ENCODE data around the gene GALNT8. TPM values are rescaled to one million over a fixed set of nuclear protein-coding genes. Genes with fewer than 3 reads are reported as not detected.

The GALNT8 gene
- total RNA-seq, 4 donors from 2014 or later, result 0.07 to 0.26 TPM; not detected in 2

GRCh38 chr12:4736091-4736490, 15.9 kb downstream of the GALNT8 start:
- in situ Hi-C loops (cut with MboI; ENCODE audit: low sequenced_read_pairs in 4 of 4), result no loop called here
- intact Hi-C loops (cut with DNase I; ENCODE audit: low total_unique reads), result no loop called here
- TF ChIP-seq CTCF (IDR thresholded peaks at IDR 0.05 in 4 of 5, conservative IDR thresholded peaks at IDR 0.05 in 1 of 5), result no peak
- TF ChIP-seq POLR2A (IDR thresholded peaks at IDR 0.05), result no peak
- H3K4me3 ChIP-seq, result no peak overlapping the region
- no peak for ATAC-seq
- H3K9me3 ChIP-seq, result no peaks in the 10 kb centered on the region
- DNase-seq, result no peak
- H3K27me3 ChIP-seq, result no peaks in the 10 kb centered on the region
- no peak overlapping the region for H3K27ac ChIP-seq
- no peaks in the 10 kb centered on the region for H3K4me1 ChIP-seq
- no peaks in the 10 kb centered on the region for H3K36me3 ChIP-seq

GRCh38 chr12:4738541-4738940, 18.3 kb downstream of the GALNT8 start:
- Histone ChIP-seq H3K9me3 (no peaks in the 10 kb centered on the region), H3K27ac (no peak overlapping the region), H3K36me3 (no peaks in the 10 kb centered on the region), H3K4me3 (no peak overlapping the region), H3K27me3 (no peaks in the 10 kb centered on the region), H3K4me1 (no peaks in the 10 kb centered on the region)
- in situ Hi-C loops (cut with MboI; ENCODE audit: low sequenced_read_pairs in 4 of 4), result no loop called here
- no peak for ATAC-seq
- no peak for TF ChIP-seq CTCF (IDR thresholded peaks at IDR 0.05 in 4 of 5, conservative IDR thresholded peaks at IDR 0.05 in 1 of 5)
- no peak for TF ChIP-seq POLR2A (IDR thresholded peaks at IDR 0.05)
- intact Hi-C loops (cut with DNase I; ENCODE audit: low total_unique reads), result no loop called here
- no peak for DNase-seq

- Histone ChIP-seq H3K4me1 (no peaks in the 10 kb centered on the region), H3K9me3 (no peaks in the 10 kb centered on the region), H3K27me3 (no peaks in the 10 kb centered on the region), H3K4me3 (no peak overlapping the region), H3K36me3 (no peaks in the 10 kb centered on the region), H3K27ac (no peak overlapping the region)
- no peak for DNase-seq
- no peak for ATAC-seq
- intact Hi-C loops (cut with DNase I; ENCODE audit: low total_unique reads), result no loop called here
- no peak for TF ChIP-seq CTCF (IDR thresholded peaks at IDR 0.05 in 4 of 5, conservative IDR thresholded peaks at IDR 0.05 in 1 of 5)
- no peak for TF ChIP-seq POLR2A (IDR thresholded peaks at IDR 0.05)
- in situ Hi-C loops (cut with MboI; ENCODE audit: low sequenced_read_pairs in 4 of 4), result no loop called here
These were observed 22.3 kb downstream of the GALNT8 start for GRCh38 chr12:4742416-4742970.

- intact Hi-C loops (cut with DNase I; ENCODE audit: low total_unique reads) (no loop called here), in situ Hi-C loops (cut with MboI; ENCODE audit: low sequenced_read_pairs in 4 of 4) (no loop called here)
- ATAC-seq, result no peak
- no peak overlapping the region for H3K4me3 ChIP-seq
- DNase-seq, result no peak
- no peaks in the 10 kb centered on the region for H3K36me3 ChIP-seq
- no peaks in the 10 kb centered on the region for H3K4me1 ChIP-seq
- H3K27ac ChIP-seq, result no peak overlapping the region
- no peaks in the 10 kb centered on the region for H3K27me3 ChIP-seq
- TF ChIP-seq CTCF (IDR thresholded peaks at IDR 0.05 in 4 of 5, conservative IDR thresholded peaks at IDR 0.05 in 1 of 5) (no peak), POLR2A (IDR thresholded peaks at IDR 0.05) (no peak)
- no peaks in the 10 kb centered on the region for H3K9me3 ChIP-seq
These were observed 22.8 kb downstream of the GALNT8 start for GRCh38 chr12:4743046-4743445.

GRCh38 chr12:4744709-4745108, 24.5 kb downstream of the GALNT8 start:
- H3K27me3 ChIP-seq, result no peaks in the 10 kb centered on the region
- H3K36me3 ChIP-seq, result no peaks in the 10 kb centered on the region
- H3K4me1 ChIP-seq, result no peaks in the 10 kb centered on the region
- no peaks in the 10 kb centered on the region for H3K9me3 ChIP-seq
- TF ChIP-seq POLR2A (IDR thresholded peaks at IDR 0.05) (no peak), CTCF (IDR thresholded peaks at IDR 0.05 in 4 of 5, conservative IDR thresholded peaks at IDR 0.05 in 1 of 5) (no peak)
- no peak overlapping the region for H3K27ac ChIP-seq
- ATAC-seq (no peak), DNase-seq (no peak)
- intact Hi-C loops (cut with DNase I; ENCODE audit: low total_unique reads), result no loop called here
- in situ Hi-C loops (cut with MboI; ENCODE audit: low sequenced_read_pairs in 4 of 4), result no loop called here
- no peak overlapping the region for H3K4me3 ChIP-seq
